Measurements from ENCODE around the gene LUZP1. TPM values are rescaled to one million over a fixed set of nuclear protein-coding genes. Genes with fewer than 3 reads are reported as not detected.
A peak's percentile ranks its signal among the peaks of the same experiment; 100 is the strongest.

The LUZP1 gene
- total and polyA plus RNA-seq, 4 donors: 2.6 to 9.3 (median 5.1) TPM

GRCh38 chr1:23102289-23102688 is 66.4 kb downstream of the LUZP1 start:
- no peak for DNase-seq (ENCODE audit: low spot score)
- Histone ChIP-seq H3K4me3 (ENCODE audit: low read depth in 1 of 3, low read length in 3 of 3) (no peak overlapping the region), H3K9me3 (ENCODE audit: control insufficient read depth in 4 of 4, low read length in 3 of 4) (no peaks in the 10 kb centered on the region), H3K4me1 (ENCODE audit: control insufficient read depth in 4 of 4, insufficient read depth in 4 of 4, low read length in 3 of 4) (peaks cover 0 to 9% (median 5%) of the 10 kb centered on the region in 4 donors), H3K9ac (ENCODE audit: low read depth in 1 of 2, low read length in 2 of 2) (no peak overlapping the region), H3K27ac (ENCODE audit: low read depth in 1 of 2, low read length in 2 of 2) (peak overlapping the region; percentile 44 to 55), H3K36me3 (ENCODE audit: control insufficient read depth in 4 of 4, insufficient read depth in 3 of 4, low read depth in 1 of 4, low read length in 3 of 4) (no peaks in the 10 kb centered on the region), H3K27me3 (ENCODE audit: control insufficient read depth in 4 of 4, insufficient read depth in 4 of 4, low read length in 3 of 4) (no peaks in the 10 kb centered on the region)
- WGBS: 64% methylated on average over 1 of the region's 1 CpG
- no peak for TF ChIP-seq HNF4A (conservative IDR thresholded peaks at IDR 0.05)

DNA sequence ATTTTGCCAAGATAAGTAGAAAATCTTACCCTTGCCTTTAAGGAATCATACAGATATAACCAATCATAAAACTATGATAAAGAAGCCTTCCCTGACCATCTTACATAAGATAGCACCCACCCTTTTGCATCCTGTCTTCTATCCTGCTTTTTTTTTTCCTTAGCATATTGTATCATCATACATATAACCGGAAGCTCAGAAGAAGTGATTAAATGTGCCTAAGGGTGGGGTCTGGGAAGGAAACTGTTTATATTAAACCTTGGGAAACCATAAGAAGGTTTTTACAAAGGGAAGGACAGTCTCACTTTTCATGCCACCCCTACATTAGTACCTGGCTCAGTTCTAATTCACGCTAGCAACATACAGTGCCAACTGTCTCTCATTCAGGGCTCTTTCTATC is 66.8 kb downstream of the LUZP1 start:
- H3K9ac ChIP-seq (ENCODE audit: low read depth in 1 of 2, low read length in 2 of 2): no peak overlapping the region
- H3K9me3 ChIP-seq (ENCODE audit: control insufficient read depth in 4 of 4, low read length in 3 of 4): no peaks in the 10 kb centered on the region
- 76% methylated on average over 2 of the region's 2 CpGs for WGBS
- DNase-seq (ENCODE audit: low spot score): no peak
- peak overlapping the region; percentile 44 to 55 for H3K27ac ChIP-seq (ENCODE audit: low read depth in 1 of 2, low read length in 2 of 2)
- H3K4me3 ChIP-seq (ENCODE audit: low read depth in 1 of 3, low read length in 3 of 3): no peak overlapping the region
- no peaks in the 10 kb centered on the region for H3K36me3 ChIP-seq (ENCODE audit: control insufficient read depth in 4 of 4, insufficient read depth in 3 of 4, low read depth in 1 of 4, low read length in 3 of 4)
- TF ChIP-seq TAF1 (conservative IDR thresholded peaks at IDR 0.05) (no peak), SP1 (IDR thresholded peaks at IDR 0.05) (no peak), JUND (IDR thresholded peaks at IDR 0.05) (no peak), RAD21 (IDR thresholded peaks at IDR 0.05) (no peak), EGR1 (IDR thresholded peaks at IDR 0.05; ENCODE audit: low read depth in 2 of 2) (no peak), YY1 (IDR thresholded peaks at IDR 0.05) (no peak), HNF4G (IDR thresholded peaks at IDR 0.05) (no peak), FOXA2 (IDR thresholded peaks at IDR 0.05) (no peak), REST (IDR thresholded peaks at IDR 0.05) (no peak)
- TF ChIP-seq, protein P1, sequence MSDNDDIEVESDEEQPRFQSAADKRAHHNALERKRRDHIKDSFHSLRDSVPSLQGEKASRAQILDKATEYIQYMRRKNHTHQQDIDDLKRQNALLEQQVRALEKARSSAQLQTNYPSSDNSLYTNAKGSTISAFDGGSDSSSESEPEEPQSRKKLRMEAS (IDR thresholded peaks at IDR 0.05): no peak
- no peaks in the 10 kb centered on the region for H3K27me3 ChIP-seq (ENCODE audit: control insufficient read depth in 4 of 4, insufficient read depth in 4 of 4, low read length in 3 of 4)
- H3K4me1 ChIP-seq (ENCODE audit: control insufficient read depth in 4 of 4, insufficient read depth in 4 of 4, low read length in 3 of 4): peaks cover 0 to 9% (median 5%) of the 10 kb centered on the region in 4 donors

DNA sequence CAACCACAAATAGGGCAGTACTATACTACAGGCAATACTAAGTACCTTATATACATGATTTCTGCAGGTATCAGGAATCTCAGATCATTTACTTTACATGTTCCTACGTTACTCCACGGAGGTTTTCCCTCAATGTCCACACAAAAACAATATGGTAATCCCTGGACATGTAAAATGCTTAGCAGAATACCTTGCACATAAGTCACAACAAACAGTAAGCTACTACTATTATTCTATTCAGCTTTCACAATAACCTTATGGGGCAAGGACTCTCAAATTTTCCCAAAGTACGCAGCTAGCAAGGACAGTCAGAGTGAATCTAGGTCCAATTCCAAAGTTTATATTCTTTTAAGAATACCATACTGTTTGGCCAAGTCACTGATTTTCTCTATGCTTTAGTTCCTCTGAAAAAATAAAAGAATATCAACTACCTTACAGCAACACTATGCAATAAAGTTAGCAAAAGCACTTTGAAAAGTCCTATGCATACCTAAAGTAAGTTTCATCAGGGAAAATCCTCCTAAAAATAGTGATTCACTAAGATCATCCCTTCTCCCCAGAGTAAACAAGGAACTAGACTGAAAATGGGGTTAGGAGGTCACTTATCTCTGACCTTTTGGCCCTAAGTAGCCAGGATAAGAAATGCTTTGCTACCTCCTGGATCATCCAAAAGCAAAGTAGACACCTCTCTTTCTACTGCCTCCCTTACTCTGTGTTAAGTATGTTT is 67.4 kb downstream of the LUZP1 start:
- no peak overlapping the region for H3K4me3 ChIP-seq (ENCODE audit: low read depth in 1 of 3, low read length in 3 of 3)
- TF ChIP-seq NR2F2 (IDR thresholded peaks at IDR 0.05) (peak; percentile 86), CTCF (IDR thresholded peaks at IDR 0.05; ENCODE audit: low read depth, low read length, missing input control) (no peak)
- H3K27me3 ChIP-seq (ENCODE audit: control insufficient read depth in 4 of 4, insufficient read depth in 4 of 4, low read length in 3 of 4): no peaks in the 10 kb centered on the region
- WGBS: 93% methylated on average over 3 of the region's 3 CpGs
- no peak overlapping the region for H3K9ac ChIP-seq (ENCODE audit: low read depth in 1 of 2, low read length in 2 of 2)
- no peaks in the 10 kb centered on the region for H3K9me3 ChIP-seq (ENCODE audit: control insufficient read depth in 4 of 4, low read length in 3 of 4)
- H3K36me3 ChIP-seq (ENCODE audit: control insufficient read depth in 4 of 4, insufficient read depth in 3 of 4, low read depth in 1 of 4, low read length in 3 of 4): no peaks in the 10 kb centered on the region
- peak overlapping the region; percentile 44 to 55 for H3K27ac ChIP-seq (ENCODE audit: low read depth in 1 of 2, low read length in 2 of 2)
- peaks cover 0 to 9% (median 5%) of the 10 kb centered on the region in 4 donors for H3K4me1 ChIP-seq (ENCODE audit: control insufficient read depth in 4 of 4, insufficient read depth in 4 of 4, low read length in 3 of 4)
- DNase-seq (ENCODE audit: low spot score): no peak

All from liver (tissue), 9 donors.